ENCODE measurements around the gene RBFOX2. TPM values are rescaled to one million over a fixed set of nuclear protein-coding genes. Genes with fewer than 3 reads are reported as not detected.

Gene RBFOX2
- total RNA-seq, 4 donors from 2014 or later = 46.6 to 82.7 (median 62.1) TPM

GRCh38 chr22:35928285-35928798 is 100.3 kb downstream of the RBFOX2 start:
- no peak for DNase-seq (ENCODE audit: low spot score in 2 of 2)
- H3K27ac ChIP-seq = no peak overlapping the region
- no peaks in the 10 kb centered on the region for H3K27me3 ChIP-seq
- H3K36me3 ChIP-seq = no peaks in the 10 kb centered on the region
- WGBS = 61% methylated on average over 3 of the region's 3 CpGs
- H3K9me3 ChIP-seq = no peaks in the 10 kb centered on the region
- peaks cover 2% of the 10 kb centered on the region for H3K4me1 ChIP-seq
- TF ChIP-seq EP300 (IDR thresholded peaks at IDR 0.05) = no peak
- TF ChIP-seq POLR2A (IDR thresholded peaks at IDR 0.05) = no peak
- TF ChIP-seq POLR2AphosphoS5 (IDR thresholded peaks at IDR 0.05) = no peak
- TF ChIP-seq CTCF (IDR thresholded peaks at IDR 0.05) = no peak
- no peak overlapping the region for H3K4me3 ChIP-seq

DNA sequence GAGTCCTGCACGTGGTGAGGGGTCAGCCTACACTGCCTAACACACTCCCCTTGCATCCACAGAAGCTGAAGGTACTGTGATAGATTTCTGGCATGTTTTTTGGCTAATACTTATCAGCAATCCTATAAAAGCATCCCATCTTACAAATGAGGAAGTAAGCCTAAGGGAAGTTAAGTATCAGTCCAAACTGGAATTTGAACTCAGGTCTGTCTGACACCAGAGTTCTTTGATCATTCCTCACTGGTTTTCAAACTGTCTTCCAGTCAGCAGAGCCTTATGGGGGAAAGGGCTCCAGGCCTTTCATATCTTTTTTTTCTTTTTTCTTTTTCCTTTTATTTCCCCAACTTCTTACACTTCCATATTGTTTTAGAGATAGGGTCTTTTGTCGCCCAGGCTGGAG is 105.6 kb downstream of the RBFOX2 start:
- no peak overlapping the region for H3K4me3 ChIP-seq
- no peak for DNase-seq (ENCODE audit: low spot score in 2 of 2)
- no peak for TF ChIP-seq CTCF (IDR thresholded peaks at IDR 0.05)
- TF ChIP-seq POLR2A (IDR thresholded peaks at IDR 0.05) = no peak
- no peak for TF ChIP-seq EP300 (IDR thresholded peaks at IDR 0.05)
- no peak for TF ChIP-seq POLR2AphosphoS5 (IDR thresholded peaks at IDR 0.05)
- H3K27me3 ChIP-seq = no peaks in the 10 kb centered on the region
- H3K4me1 ChIP-seq = peaks cover 35% of the 10 kb centered on the region
- H3K36me3 ChIP-seq = no peaks in the 10 kb centered on the region
- no peak overlapping the region for H3K27ac ChIP-seq
- 97% methylated on average over 2 of the region's 2 CpGs for WGBS
- H3K9me3 ChIP-seq = no peaks in the 10 kb centered on the region

DNA sequence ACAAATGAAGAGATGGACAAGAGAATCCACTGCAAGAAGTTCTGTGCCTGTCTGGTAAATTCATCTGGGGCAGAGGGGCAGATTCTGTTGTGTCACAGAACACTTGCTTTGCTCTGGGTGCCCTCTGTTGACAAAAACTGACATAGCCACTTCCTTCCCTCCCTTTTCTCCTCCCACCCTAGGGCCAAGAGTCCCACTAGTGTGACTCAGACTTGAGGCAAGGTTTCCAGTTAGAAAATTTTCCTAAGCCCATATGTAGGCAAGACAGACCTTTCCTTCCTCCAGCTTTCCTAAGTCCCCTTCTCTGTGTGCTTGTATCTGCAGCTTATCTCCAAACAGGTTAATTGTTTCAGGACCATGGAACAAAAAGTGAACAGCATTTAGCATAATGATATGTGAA is 106.8 kb downstream of the RBFOX2 start:
- Histone ChIP-seq H3K27ac (peak overlapping the region; percentile 38), H3K4me1 (peaks cover 47% of the 10 kb centered on the region), H3K9me3 (no peaks in the 10 kb centered on the region)

GRCh38 chr22:35921044-35921443 is 107.6 kb downstream of the RBFOX2 start:
- no peaks in the 10 kb centered on the region for H3K27me3 ChIP-seq
- no peak for TF ChIP-seq CTCF (IDR thresholded peaks at IDR 0.05)
- TF ChIP-seq POLR2AphosphoS5 (IDR thresholded peaks at IDR 0.05) = no peak
- no peak for TF ChIP-seq EP300 (IDR thresholded peaks at IDR 0.05)
- TF ChIP-seq POLR2A (IDR thresholded peaks at IDR 0.05) = no peak
- no peak overlapping the region for H3K27ac ChIP-seq
- WGBS = 53% methylated on average over 2 of the region's 2 CpGs
- H3K36me3 ChIP-seq = no peaks in the 10 kb centered on the region
- DNase-seq (ENCODE audit: low spot score in 2 of 2) = no peak
- H3K4me3 ChIP-seq = no peak overlapping the region
- H3K9me3 ChIP-seq = no peaks in the 10 kb centered on the region
- peaks cover 53% of the 10 kb centered on the region for H3K4me1 ChIP-seq

More for the DNA sequence above, 106.8 kb downstream of the RBFOX2 start:
- Histone ChIP-seq H3K36me3 (no peaks in the 10 kb centered on the region), H3K27me3 (no peaks in the 10 kb centered on the region), H3K4me3 (no peak overlapping the region)
- peak in 1 of 2 donors; percentile 72 for DNase-seq (ENCODE audit: low spot score in 2 of 2)
- TF ChIP-seq POLR2AphosphoS5 (IDR thresholded peaks at IDR 0.05) (peak in 2 of 3 donors; percentile 25 to 52), CTCF (IDR thresholded peaks at IDR 0.05) (peak; percentile 40 to 53), EP300 (IDR thresholded peaks at IDR 0.05) (no peak), POLR2A (IDR thresholded peaks at IDR 0.05) (no peak)

- no peak for DNase-seq (ENCODE audit: low spot score in 2 of 2)
- Histone ChIP-seq H3K27ac (no peak overlapping the region), H3K27me3 (no peaks in the 10 kb centered on the region), H3K4me3 (no peak overlapping the region), H3K4me1 (peaks cover 70% of the 10 kb centered on the region), H3K36me3 (no peaks in the 10 kb centered on the region), H3K9me3 (no peaks in the 10 kb centered on the region)
- TF ChIP-seq CTCF (IDR thresholded peaks at IDR 0.05) = no peak
- no peak for TF ChIP-seq EP300 (IDR thresholded peaks at IDR 0.05)
- no peak for TF ChIP-seq POLR2AphosphoS5 (IDR thresholded peaks at IDR 0.05)
- TF ChIP-seq POLR2A (IDR thresholded peaks at IDR 0.05) = no peak
- WGBS = 89% methylated on average over 8 of the region's 8 CpGs
Measured at GRCh38 chr22:35919002-35919542, 109.6 kb downstream of the RBFOX2 start.
